ENCODE data around the gene SMIM24. TPM values are rescaled to one million over a fixed set of nuclear protein-coding genes. Genes with fewer than 3 reads are reported as not detected.

Gene SMIM24
- total and polyA plus RNA-seq, 5 experiments from 2014 or later: 0.43 to 0.57 (median 0.53) TPM; not detected in 2

GRCh38 chr19:3521104-3521445 lies 40.8 kb upstream of the SMIM24 start:
- no peaks in the 10 kb centered on the region for H3K9me3 Mint-ChIP-seq
- H3K27ac Mint-ChIP-seq: peak overlapping the region in 2 of 10 donors; percentile 11 to 46
- POLR2A ChIA-PET: interaction anchor here (0.6 to 0.7 kb wide), 2 partner anchors 309 to 821 kb away, joined by 3 read pairs; no protein-coding TSS in a partner anchor
- DNase-seq (no peak), ATAC-seq (no peak)
- H3K36me3 Mint-ChIP-seq: peaks cover 0 to 34% (median 0%) of the 10 kb centered on the region in 3 donors
- H3K27me3 Mint-ChIP-seq: no peaks in the 10 kb centered on the region
- H3K4me1 Mint-ChIP-seq: peaks cover 11 to 31% (median 23%) of the 10 kb centered on the region in 4 donors
- H3K4me3 Mint-ChIP-seq: peak overlapping the region in 1 of 10 donors; percentile 8

DNA sequence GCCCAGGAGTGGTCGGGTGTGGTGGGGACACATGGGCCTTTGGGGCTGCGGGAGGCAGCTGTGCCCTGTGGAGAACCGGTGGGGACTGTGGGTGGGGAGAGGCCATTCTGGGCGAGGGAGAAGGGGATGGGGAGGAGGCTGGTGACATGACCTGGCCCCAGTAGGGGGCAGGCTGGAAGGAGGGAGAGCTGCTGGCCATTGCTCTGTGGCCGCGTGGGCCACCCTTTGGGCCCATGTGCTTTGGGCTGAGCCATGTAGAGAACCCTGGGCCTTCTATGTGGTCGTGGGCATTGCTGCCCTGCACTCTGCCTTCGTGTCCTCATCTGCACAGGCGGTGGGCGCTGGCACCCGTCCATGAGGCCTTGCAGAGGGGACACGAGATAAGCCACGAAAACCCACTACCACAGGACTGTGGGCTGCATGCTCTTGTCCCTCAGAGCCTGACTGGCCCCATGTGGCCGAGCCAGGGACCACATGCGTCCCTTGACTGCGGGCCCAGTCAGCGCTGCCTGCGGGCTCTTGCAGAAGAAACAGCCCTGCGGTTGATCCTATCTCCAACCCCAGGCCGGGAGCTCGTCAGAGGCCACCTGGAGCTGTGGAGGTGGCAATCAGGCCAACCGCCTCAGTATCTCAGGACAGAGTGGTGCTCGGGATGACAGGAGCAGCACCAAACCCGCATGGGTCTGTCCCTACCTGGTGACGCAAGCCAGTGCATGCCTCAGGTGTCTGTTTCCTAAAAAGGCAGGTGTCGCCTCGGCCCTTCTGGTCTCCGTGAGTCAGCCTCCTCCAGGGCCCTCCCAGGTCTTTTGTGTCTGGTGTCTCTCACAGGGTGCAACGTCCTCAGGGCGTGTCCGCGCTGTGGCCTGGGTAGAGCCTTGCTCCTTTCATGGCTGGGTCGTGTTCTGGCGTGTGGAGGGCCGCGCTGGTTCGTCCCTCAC lies 40.1 kb upstream of the SMIM24 start:
- H3K27ac Mint-ChIP-seq: no peak overlapping the region
- no peak for DNase-seq
- peaks cover 13 to 36% (median 30%) of the 10 kb centered on the region in 4 donors for H3K4me1 Mint-ChIP-seq
- no peak overlapping the region for H3K4me3 Mint-ChIP-seq
- POLR2A ChIA-PET: interaction anchor here (0.7 kb wide), 1 partner anchor 822 kb away, joined by 3 read pairs; no protein-coding TSS in a partner anchor
- no peak for ATAC-seq
- peaks cover 0 to 34% (median 0%) of the 10 kb centered on the region in 3 donors for H3K36me3 Mint-ChIP-seq
- no peaks in the 10 kb centered on the region for H3K9me3 Mint-ChIP-seq
- H3K27me3 Mint-ChIP-seq: no peaks in the 10 kb centered on the region

DNA sequence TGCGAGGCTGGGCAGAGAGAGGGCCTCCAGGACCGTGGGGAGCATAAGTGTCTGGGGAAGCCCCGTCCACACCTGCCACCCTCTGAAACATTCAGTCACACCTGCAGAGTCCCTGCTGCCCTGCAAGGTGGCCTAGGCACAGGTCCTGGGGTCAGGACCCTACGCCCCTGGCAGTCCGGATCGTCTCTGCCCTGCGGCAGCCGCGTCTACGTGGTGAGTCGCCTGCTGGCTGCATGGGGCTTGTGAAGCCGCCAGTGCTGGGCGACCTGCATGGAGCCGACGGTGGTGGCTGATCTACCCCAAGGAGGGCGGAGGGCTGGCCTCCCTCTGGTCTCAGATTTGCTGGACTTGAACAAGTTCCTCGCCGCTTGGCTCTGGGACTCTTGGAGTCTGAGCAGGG lies 38.8 kb upstream of the SMIM24 start:
- ATAC-seq (no peak), DNase-seq (no peak)
- POLR2A ChIA-PET: no interaction called here
- no peaks in the 10 kb centered on the region for H3K9me3 Mint-ChIP-seq
- no peak overlapping the region for H3K4me3 Mint-ChIP-seq
- no peaks in the 10 kb centered on the region for H3K27me3 Mint-ChIP-seq
- peak overlapping the region in 1 of 10 donors; percentile 19 for H3K27ac Mint-ChIP-seq
- H3K4me1 Mint-ChIP-seq: peaks cover 18 to 47% (median 40%) of the 10 kb centered on the region in 4 donors
- peaks cover 0 to 27% (median 0%) of the 10 kb centered on the region in 3 donors for H3K36me3 Mint-ChIP-seq

- Mint-ChIP-seq H3K36me3 (peaks cover 0 to 22% (median 0%) of the 10 kb centered on the region in 3 donors), H3K4me1 (peaks cover 18 to 51% (median 43%) of the 10 kb centered on the region in 4 donors), H3K4me3 (peak overlapping the region in 1 of 10 donors; percentile 45), H3K9me3 (no peaks in the 10 kb centered on the region), H3K27ac (peak overlapping the region in 1 of 10 donors; percentile 19), H3K27me3 (no peaks in the 10 kb centered on the region)
- ATAC-seq (no peak), DNase-seq (no peak)
- POLR2A ChIA-PET: interaction anchor here (0.6 kb wide), 1 partner anchor 51 kb away, joined by 4 read pairs; no protein-coding TSS in a partner anchor
Measured at GRCh38 chr19:3518659-3519058, 38.3 kb upstream of the SMIM24 start.

- POLR2A ChIA-PET: interaction anchor here (0.6 kb wide), 1 partner anchor 51 kb away, joined by 4 read pairs; no protein-coding TSS in a partner anchor
- Mint-ChIP-seq H3K4me3 (peak overlapping the region in 1 of 10 donors; percentile 45), H3K4me1 (peaks cover 19 to 55% (median 44%) of the 10 kb centered on the region in 4 donors), H3K36me3 (peaks cover 0 to 18% (median 0%) of the 10 kb centered on the region in 3 donors), H3K27me3 (no peaks in the 10 kb centered on the region), H3K27ac (peak overlapping the region in 3 of 10 donors; percentile 34 to 74 (median 40)), H3K9me3 (no peaks in the 10 kb centered on the region)
- DNase-seq: no peak
- no peak for ATAC-seq
Measured at GRCh38 chr19:3518255-3518654, 37.9 kb upstream of the SMIM24 start.

- H3K27ac Mint-ChIP-seq: peak overlapping the region in 1 of 10 donors; percentile 80
- POLR2A ChIA-PET: interaction anchor here (0.7 to 1.5 kb wide), 2 partner anchors 11 to 167 kb away, joined by 4 to 5 read pairs; no protein-coding TSS in a partner anchor
- peaks cover 19 to 56% (median 44%) of the 10 kb centered on the region in 4 donors for H3K4me1 Mint-ChIP-seq
- peaks cover 0 to 17% (median 0%) of the 10 kb centered on the region in 3 donors for H3K36me3 Mint-ChIP-seq
- H3K4me3 Mint-ChIP-seq: no peak overlapping the region
- H3K27me3 Mint-ChIP-seq: no peaks in the 10 kb centered on the region
- no peak for DNase-seq
- H3K9me3 Mint-ChIP-seq: no peaks in the 10 kb centered on the region
- ATAC-seq: no peak
Measured at GRCh38 chr19:3517638-3518037, 37.3 kb upstream of the SMIM24 start.

DNA sequence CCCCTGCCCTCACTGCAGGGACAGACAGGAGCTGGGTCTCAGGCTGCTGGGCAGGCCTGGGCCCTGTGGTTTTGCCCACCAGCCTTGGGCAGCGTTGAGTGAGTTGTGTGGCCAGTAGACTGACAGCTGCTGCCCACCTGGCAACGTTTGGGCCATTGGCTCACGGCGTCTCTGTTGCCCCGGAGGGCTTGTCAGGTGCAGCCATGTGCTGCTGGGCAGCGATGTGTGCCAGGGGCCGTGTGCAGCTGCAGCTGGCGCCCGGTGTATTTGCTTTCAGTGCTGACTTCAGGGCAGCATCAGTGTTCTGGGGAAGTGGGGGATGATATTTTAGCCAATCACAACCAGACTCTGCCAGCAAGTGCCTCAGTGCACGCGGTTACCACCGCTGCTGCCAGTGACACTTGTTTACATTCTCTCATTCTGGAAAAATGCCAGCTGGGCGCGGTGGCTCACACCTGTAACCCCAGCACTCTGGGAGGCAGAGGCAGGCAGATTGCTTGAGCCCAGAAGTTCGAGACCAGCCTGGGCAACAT lies 36.4 kb upstream of the SMIM24 start:
- Mint-ChIP-seq H3K4me1 (peaks cover 20 to 65% (median 47%) of the 10 kb centered on the region in 4 donors), H3K36me3 (peaks cover 0 to 11% (median 0%) of the 10 kb centered on the region in 3 donors), H3K4me3 (peak overlapping the region in 7 of 10 donors; percentile 28 to 58 (median 39)), H3K27me3 (no peaks in the 10 kb centered on the region), H3K27ac (peak overlapping the region; percentile 31 to 92 (median 81)), H3K9me3 (no peaks in the 10 kb centered on the region)
- DNase-seq: peak in 9 of 10 donors; percentile 28 to 78 (median 63)
- POLR2A ChIA-PET: interaction anchor here (0.6 to 1.5 kb wide), 5 partner anchors 10 to 1235 kb away, joined by 3 to 4 read pairs (median 3); partner anchors contain the start of genes DOHH, MFSD12 and PEAK3
- ATAC-seq: peak; percentile 71 to 89

DNA sequence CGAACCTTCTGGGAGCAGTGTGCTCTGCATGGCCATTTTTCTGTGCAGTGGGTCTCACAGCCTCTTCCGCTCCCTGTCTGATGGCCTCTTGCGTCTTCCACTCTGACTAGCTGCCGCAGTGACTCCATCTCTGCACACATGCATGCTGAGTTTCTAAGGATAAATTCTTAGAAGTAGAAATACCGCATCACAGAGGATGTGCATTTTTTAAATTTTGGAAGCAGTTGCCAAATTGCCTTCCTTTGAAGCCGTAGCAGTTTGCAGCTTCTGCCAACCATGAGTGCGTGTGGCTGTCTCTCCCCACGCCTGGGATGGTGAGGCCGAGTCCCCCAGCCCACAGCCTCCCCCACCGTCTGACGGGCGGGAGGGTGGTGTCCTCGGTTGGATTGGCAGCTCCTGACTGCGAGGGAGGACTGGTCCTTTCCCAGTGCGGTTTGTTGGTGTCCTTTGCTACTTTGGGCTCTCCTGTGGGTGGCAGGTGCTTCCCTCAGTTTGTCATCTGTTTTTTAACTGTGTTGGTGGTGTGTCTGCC lies 35.6 kb upstream of the SMIM24 start:
- POLR2A ChIA-PET: interaction anchor here (0.8 to 1.1 kb wide), 3 partner anchors 16 to 550 kb away, joined by 3 read pairs; partner anchors contain the start of genes DOHH and MFSD12
- no peak for DNase-seq
- no peaks in the 10 kb centered on the region for H3K9me3 Mint-ChIP-seq

GRCh38 chr19:3514930-3515329 lies 34.6 kb upstream of the SMIM24 start:
- peak overlapping the region in 4 of 10 donors; percentile 43 to 89 (median 59) for H3K27ac Mint-ChIP-seq
- H3K27me3 Mint-ChIP-seq: no peaks in the 10 kb centered on the region
- POLR2A ChIA-PET: no interaction called here
- H3K9me3 Mint-ChIP-seq: no peaks in the 10 kb centered on the region
- ATAC-seq: no peak
- peaks cover 0 to 6% (median 0%) of the 10 kb centered on the region in 3 donors for H3K36me3 Mint-ChIP-seq
- H3K4me3 Mint-ChIP-seq: peak overlapping the region in 1 of 10 donors; percentile 26
- DNase-seq: peak in 1 of 10 donors; percentile 57
- peaks cover 18 to 66% (median 53%) of the 10 kb centered on the region in 4 donors for H3K4me1 Mint-ChIP-seq

More for the DNA sequence above, 35.6 kb upstream of the SMIM24 start:
- peaks cover 0 to 5% (median 0%) of the 10 kb centered on the region in 3 donors for H3K36me3 Mint-ChIP-seq
- no peaks in the 10 kb centered on the region for H3K27me3 Mint-ChIP-seq
- peak overlapping the region in 5 of 10 donors; percentile 3 to 58 (median 33) for H3K4me3 Mint-ChIP-seq
- peak overlapping the region in 8 of 10 donors; percentile 55 to 89 (median 78) for H3K27ac Mint-ChIP-seq
- H3K4me1 Mint-ChIP-seq: peaks cover 19 to 64% (median 49%) of the 10 kb centered on the region in 4 donors
- ATAC-seq: peak in 1 of 2 donors; percentile 17

- Mint-ChIP-seq H3K27me3 (no peaks in the 10 kb centered on the region), H3K4me1 (peaks cover 27 to 77% (median 63%) of the 10 kb centered on the region in 4 donors), H3K4me3 (no peak overlapping the region), H3K36me3 (peaks cover 0 to 14% (median 0%) of the 10 kb centered on the region in 3 donors), H3K9me3 (no peaks in the 10 kb centered on the region), H3K27ac (peak overlapping the region in 2 of 10 donors; percentile 21 to 60)
- no peak for DNase-seq
- no peak for ATAC-seq
- POLR2A ChIA-PET: no interaction called here
Measured at GRCh38 chr19:3513229-3514140, 33.2 kb upstream of the SMIM24 start.

DNA sequence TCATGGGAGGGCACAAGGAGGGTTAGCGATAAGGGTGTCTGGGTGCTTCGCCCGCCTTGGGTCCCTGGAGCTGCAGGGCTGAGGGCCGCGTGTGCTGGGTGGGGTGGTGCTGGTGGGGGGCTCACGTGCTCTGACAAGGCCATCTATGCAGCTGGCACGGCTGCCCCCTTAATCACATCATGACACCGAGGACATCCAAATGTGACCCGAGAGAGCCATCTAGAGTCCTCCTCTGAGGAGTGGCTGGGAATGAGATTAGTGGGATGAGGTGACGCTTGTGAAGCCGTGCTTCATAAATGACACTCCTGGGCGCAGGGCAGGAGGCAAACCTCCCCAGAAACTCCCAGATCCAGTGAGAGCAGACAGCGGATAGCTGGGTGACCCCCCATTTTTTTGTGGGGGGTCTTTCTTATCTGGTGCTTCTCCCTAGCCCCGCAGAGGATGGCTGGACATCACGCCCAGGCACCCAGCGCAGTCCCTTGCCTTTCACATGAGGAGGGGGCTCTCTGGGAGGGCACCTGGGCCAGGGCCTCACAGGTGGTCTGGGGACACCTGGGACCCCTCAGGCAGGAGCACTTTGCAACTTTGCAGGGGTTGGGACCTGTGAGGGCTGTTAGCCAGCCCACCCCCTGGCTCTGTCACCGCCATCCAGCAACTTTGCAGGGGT lies 32.4 kb upstream of the SMIM24 start:
- ATAC-seq (no peak), DNase-seq (no peak)
- Mint-ChIP-seq H3K4me1 (peaks cover 27 to 79% (median 65%) of the 10 kb centered on the region in 4 donors), H3K27me3 (no peaks in the 10 kb centered on the region), H3K36me3 (peaks cover 0 to 17% (median 0%) of the 10 kb centered on the region in 3 donors), H3K9me3 (no peaks in the 10 kb centered on the region), H3K27ac (peak overlapping the region in 1 of 10 donors; percentile 53), H3K4me3 (no peak overlapping the region)
- POLR2A ChIA-PET: no interaction called here
